Thymus (tissue), 11 donors: ENCODE measurements around the gene TNRC18. TPM values are rescaled to one million over a fixed set of nuclear protein-coding genes. Genes with fewer than 3 reads are reported as not detected.
"Not testable (repeated sequence)": the region's sequence is repeated elsewhere in the genome, so short reads cannot be mapped to it uniquely, and the experiment has no call there.

Source experiments
- DNase-seq, 9 donors: peaks; one replicate each; pipeline ENCODE4 v3.0.0-alpha.2; 2013; ENCODE audit warnings: low spot score in 9 of 9, low read depth in 6 of 9, missing footprints in 1 of 9
- H3K27ac ChIP-seq, 2 donors: one replicate each; pipeline ENCODE4 v1.5.1; 2013; ENCODE audit warnings: control low read depth in 1 of 2, low read depth in 1 of 2, low read length in 1 of 2, mild to moderate bottlenecking in 1 of 2, moderate library complexity in 1 of 2
- H3K27me3 ChIP-seq, 2 donors: one replicate each; pipeline ENCODE4 v1.5.1; 2013; ENCODE audit warnings: low read length in 1 of 2; ENCODE audit not compliant: control insufficient read depth in 2 of 2, insufficient read depth in 1 of 2
- H3K36me3 ChIP-seq, 2 donors: one replicate each; pipeline ENCODE4 v1.5.1; 2013; ENCODE audit warnings: low read length in 1 of 2, mild to moderate bottlenecking in 1 of 2, moderate library complexity in 1 of 2; ENCODE audit not compliant: control insufficient read depth in 2 of 2, insufficient read depth in 2 of 2
- H3K4me1 ChIP-seq, 2 donors: one replicate each; pipeline ENCODE4 v1.5.1; 2013; ENCODE audit warnings: low read length in 2 of 2; ENCODE audit not compliant: control insufficient read depth in 2 of 2, insufficient read depth in 2 of 2
- H3K4me3 ChIP-seq, 2 donors: one replicate each; pipeline ENCODE4 v1.5.1; 2013; ENCODE audit warnings: low read length in 2 of 2, control low read depth in 1 of 2, mild to moderate bottlenecking in 1 of 2
- H3K9me3 ChIP-seq, 2 donors: one replicate each; pipeline ENCODE4 v1.5.1; 2013; ENCODE audit warnings: low read length in 1 of 2, mild to moderate bottlenecking in 1 of 2; ENCODE audit not compliant: control insufficient read depth in 2 of 2, insufficient read depth in 1 of 2
- WGBS: extraction: QIAGEN DNeasy Blood & Tissue Kit; methylation state at CpG from one replicate; pipeline ENCODE4 v1.1.7; 2013; 5-methylcytosine and 5-hydroxymethylcytosine counted together
- polyA plus RNA-seq: library from polyadenylated mRNA; stranded (reverse); fragments of 200-250 nt; gene quantifications from one replicate; pipeline ENCODE4 v1.2.3, GENCODE V29; 2013
- total RNA-seq: library from RNA; stranded (reverse); fragments of 120-200 nt; gene quantifications from one replicate; pipeline ENCODE4 v1.2.4, GENCODE V29; 2013
- donor health status: healthy.

Gene TNRC18
- total and polyA plus RNA-seq, 2 donors = 8.5 to 26.2 TPM

DNA sequence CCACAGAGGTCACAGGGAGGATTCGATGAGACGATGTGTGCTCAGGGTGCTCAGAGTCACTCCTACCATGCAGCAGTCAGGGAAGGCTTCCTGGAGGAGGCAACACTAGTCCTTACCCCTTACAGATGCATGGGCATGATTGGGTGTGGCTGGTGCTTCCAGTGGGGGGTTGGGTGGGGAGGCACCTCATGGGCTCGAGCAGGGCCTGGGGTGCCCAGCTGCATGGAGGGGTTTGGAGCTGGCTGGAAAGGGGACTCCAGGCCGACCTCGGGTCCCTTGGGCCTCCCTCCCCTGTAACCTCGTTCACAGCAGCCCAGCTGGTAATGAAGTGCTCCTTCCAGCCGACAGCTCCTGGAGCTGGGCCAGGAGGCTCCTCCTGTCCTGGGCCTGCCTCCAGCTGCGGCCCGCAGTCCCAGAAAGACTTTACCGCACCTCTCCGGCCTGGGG, 148.6 kb downstream of the TNRC18 start:
- not testable (repeated sequence) for H3K36me3 ChIP-seq, H3K9me3 ChIP-seq, H3K4me3 ChIP-seq, DNase-seq, H3K27ac ChIP-seq, H3K4me1 ChIP-seq
- 84% methylated on average over 11 of the region's 11 CpGs for WGBS
- peaks cover 0 to 12% of the 10 kb centered on the region in 2 donors for H3K27me3 ChIP-seq

GRCh38 chr7:5274441-5274840, 149.2 kb downstream of the TNRC18 start:
- peaks cover 0 to 7% of the 10 kb centered on the region in 2 donors for H3K27me3 ChIP-seq
- no peaks in the 10 kb centered on the region for H3K9me3 ChIP-seq
- H3K36me3 ChIP-seq = no peaks in the 10 kb centered on the region
- H3K27ac ChIP-seq = no peak overlapping the region
- no peak for DNase-seq
- no peaks in the 10 kb centered on the region for H3K4me1 ChIP-seq
- H3K4me3 ChIP-seq = no peak overlapping the region
- 91% methylated on average over 7 of the region's 7 CpGs for WGBS

DNA sequence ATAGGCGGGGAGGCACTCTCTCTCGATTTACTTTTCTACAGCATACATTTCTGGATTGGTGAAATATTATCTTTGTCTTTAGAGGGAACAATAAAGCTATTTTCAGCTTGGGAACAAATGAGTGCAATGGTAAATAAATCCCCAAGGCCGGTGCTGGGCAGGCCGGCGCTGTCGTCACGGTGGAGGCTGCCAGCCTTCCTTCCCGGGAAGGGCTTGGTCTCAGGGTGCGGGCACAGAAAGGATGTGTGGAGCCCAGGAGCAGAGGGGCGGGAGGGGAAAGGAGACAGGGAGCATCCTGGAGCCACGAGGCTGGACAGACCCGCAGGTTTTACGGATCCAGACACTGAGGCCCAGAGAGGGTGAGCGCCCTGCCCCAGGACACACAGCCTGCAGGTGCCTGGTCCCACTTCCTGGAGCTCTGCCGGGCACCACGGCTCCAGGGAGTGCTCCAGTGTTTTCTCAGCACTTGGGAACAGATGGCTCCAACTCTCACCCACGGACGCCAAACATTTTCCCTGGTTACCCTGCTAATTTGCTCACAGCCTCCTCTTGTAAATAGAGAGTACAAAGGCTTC, 149.7 kb downstream of the TNRC18 start:
- H3K27ac ChIP-seq, H3K27me3 ChIP-seq, H3K4me3 ChIP-seq, H3K9me3 ChIP-seq, H3K4me1 ChIP-seq, DNase-seq, H3K36me3 ChIP-seq: not testable (repeated sequence)
- WGBS = 86% methylated on average over 18 of the region's 18 CpGs

- Histone ChIP-seq H3K9me3 (no peaks in the 10 kb centered on the region), H3K36me3 (no peaks in the 10 kb centered on the region), H3K4me1 (no peaks in the 10 kb centered on the region), H3K27ac (no peak overlapping the region), H3K27me3 (peaks cover 0 to 2% of the 10 kb centered on the region in 2 donors), H3K4me3 (no peak overlapping the region)
- 68% methylated on average over 6 of the region's 6 CpGs for WGBS
- DNase-seq = no peak
These were observed 152.8 kb downstream of the TNRC18 start for GRCh38 chr7:5270788-5271187.

- not testable (repeated sequence) for H3K27ac ChIP-seq
- WGBS = 83% methylated on average over 12 of the region's 12 CpGs
These were observed 153.5 kb downstream of the TNRC18 start for GRCh38 chr7:5269992-5270657.

GRCh38 chr7:5267829-5268228, 155.8 kb downstream of the TNRC18 start:
- not testable (repeated sequence) for H3K27ac ChIP-seq, H3K36me3 ChIP-seq, H3K4me1 ChIP-seq, H3K27me3 ChIP-seq, H3K4me3 ChIP-seq, DNase-seq, H3K9me3 ChIP-seq
- WGBS = 91% methylated on average over 8 of the region's 8 CpGs

More at GRCh38 chr7:5269992-5270657, 153.5 kb downstream of the TNRC18 start:
- not testable (repeated sequence) for H3K4me1 ChIP-seq, H3K9me3 ChIP-seq, DNase-seq, H3K36me3 ChIP-seq, H3K27me3 ChIP-seq, H3K4me3 ChIP-seq

- no peaks in the 10 kb centered on the region for H3K36me3 ChIP-seq
- no peaks in the 10 kb centered on the region for H3K4me1 ChIP-seq
- no peak overlapping the region for H3K27ac ChIP-seq
- H3K9me3 ChIP-seq = no peaks in the 10 kb centered on the region
- DNase-seq = no peak
- H3K4me3 ChIP-seq = no peak overlapping the region
- H3K27me3 ChIP-seq = peaks cover 0 to 3% of the 10 kb centered on the region in 2 donors
- 83% methylated on average over 20 of the region's 20 CpGs for WGBS
These were observed 157.2 kb downstream of the TNRC18 start for GRCh38 chr7:5266191-5267028.

DNA sequence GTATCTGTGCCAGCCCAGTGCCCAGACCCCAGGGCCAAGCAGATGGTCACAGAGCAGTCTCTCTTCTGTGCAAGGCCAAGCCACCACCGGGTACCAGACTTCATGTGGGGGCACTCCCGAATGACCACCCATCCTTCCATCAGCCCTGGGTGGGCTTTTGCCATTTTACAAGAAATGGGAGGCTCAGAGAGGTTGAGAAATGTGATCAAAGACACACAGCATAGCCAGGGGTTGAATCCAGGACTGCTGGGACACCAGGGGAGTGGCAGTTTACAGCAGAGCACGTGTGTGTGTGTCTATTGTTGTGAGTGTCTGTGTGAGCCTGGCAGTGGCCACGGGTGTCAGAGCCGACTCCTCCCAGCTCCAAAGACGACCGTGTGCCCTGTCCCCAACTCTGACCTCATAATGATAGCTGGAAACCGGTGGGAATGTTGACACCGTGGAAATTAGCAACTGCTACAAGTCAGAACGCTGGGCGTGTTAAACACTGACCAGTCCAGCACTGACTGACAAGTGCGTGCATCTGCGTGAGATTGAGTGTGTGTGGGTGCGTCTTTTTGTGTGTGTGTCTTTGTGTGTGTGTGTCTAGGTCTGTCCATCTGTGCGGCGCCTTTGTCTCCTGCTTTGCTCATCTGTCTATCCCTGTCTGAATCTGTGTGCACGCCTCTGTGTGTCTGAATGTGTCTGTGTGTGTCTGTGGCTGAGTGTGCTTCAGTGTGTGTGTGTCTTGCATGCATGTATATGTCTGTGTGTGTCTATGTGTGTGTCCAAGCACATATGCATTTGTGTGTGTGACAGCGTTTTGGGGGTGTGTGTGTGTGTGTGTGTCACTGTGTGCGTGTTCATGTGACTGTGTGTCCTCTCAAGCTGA, 158.1 kb downstream of the TNRC18 start:
- no peak overlapping the region for H3K4me3 ChIP-seq
- H3K27me3 ChIP-seq = peaks cover 0 to 3% of the 10 kb centered on the region in 2 donors
- H3K27ac ChIP-seq = no peak overlapping the region
- H3K4me1 ChIP-seq = no peaks in the 10 kb centered on the region
- 88% methylated on average over 19 of the region's 19 CpGs for WGBS
- no peaks in the 10 kb centered on the region for H3K9me3 ChIP-seq
- DNase-seq = no peak
- H3K36me3 ChIP-seq = no peaks in the 10 kb centered on the region
